HEK293T (cell line): Measurements from ENCODE around the gene KLK12.

Experiments
- ARNT ChIP-seq: fragments of 450-650 bp; IDR thresholded peaks from 2 replicates; pipeline ENCODE4 v1.6.1; 2017; ENCODE audit warnings: mild to moderate bottlenecking
- FOXM1 ChIP-seq: fragments of 450-650 bp; IDR thresholded peaks from 2 replicates; pipeline ENCODE4 v1.6.1; 2017; ENCODE audit warnings: mild to moderate bottlenecking, borderline replicate concordance
- L3MBTL2 ChIP-seq: fragments of 450-650 bp; conservative IDR thresholded peaks from 2 replicates; pipeline ENCODE4 v1.6.1; 2016; ENCODE audit warnings: mild to moderate bottlenecking
- SP1 ChIP-seq: fragments of 450-650 bp; IDR thresholded peaks from 2 replicates; pipeline ENCODE4 v1.6.1; 2017
- TF ChIP-seq, protein P1 (sequence below): fragments of 450-650 bp; IDR thresholded peaks from 2 replicates; pipeline ENCODE4 v1.6.1; 2016

DNA sequence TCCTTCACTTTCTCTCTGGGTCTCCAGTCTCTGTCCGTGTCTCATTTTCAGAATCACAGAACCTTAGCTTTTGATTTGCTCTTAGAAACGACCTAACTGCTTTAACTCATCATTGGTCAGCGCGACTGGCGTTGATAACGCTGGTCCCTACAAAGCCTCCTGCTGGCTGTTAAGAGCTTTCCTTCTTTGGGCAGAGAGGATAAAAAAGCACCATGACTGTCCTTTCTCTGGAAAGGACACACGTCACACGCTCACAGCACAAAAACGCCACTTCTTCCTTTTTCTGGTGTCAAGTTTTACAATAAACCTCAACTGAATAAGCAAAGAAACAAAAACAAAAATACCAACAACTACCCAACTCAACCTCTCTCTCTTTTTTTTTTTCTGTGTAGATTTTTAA lies 1.7 kb upstream of the KLK12 start:
- TF ChIP-seq L3MBTL2 (no peak), FOXM1 (no peak), ARNT (no peak), SP1 (no peak)
- TF ChIP-seq, protein P1, sequence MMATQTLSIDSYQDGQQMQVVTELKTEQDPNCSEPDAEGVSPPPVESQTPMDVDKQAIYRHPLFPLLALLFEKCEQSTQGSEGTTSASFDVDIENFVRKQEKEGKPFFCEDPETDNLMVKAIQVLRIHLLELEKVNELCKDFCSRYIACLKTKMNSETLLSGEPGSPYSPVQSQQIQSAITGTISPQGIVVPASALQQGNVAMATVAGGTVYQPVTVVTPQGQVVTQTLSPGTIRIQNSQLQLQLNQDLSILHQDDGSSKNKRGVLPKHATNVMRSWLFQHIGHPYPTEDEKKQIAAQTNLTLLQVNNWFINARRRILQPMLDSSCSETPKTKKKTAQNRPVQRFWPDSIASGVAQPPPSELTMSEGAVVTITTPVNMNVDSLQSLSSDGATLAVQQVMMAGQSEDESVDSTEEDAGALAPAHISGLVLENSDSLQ = no peak
